Coronary artery (tissue), 2 donors: ENCODE results near the gene DROSHA.

ENCODE experiments used
- DNase-seq: peaks from one replicate; pipeline ENCODE4 v3.0.0-alpha.2; 2017; ENCODE audit warnings: low spot score
- H3K27ac ChIP-seq, 2 donors: fragments of 200-600 bp; sonication (generic); one replicate each; pipeline ENCODE4 v1.5.1; 2016 to 2019
- H3K4me3 ChIP-seq: fragments of 200-600 bp; sonication (generic); 2 replicates; pipeline ENCODE4 v1.5.1; 2016; ENCODE audit warnings: mild to moderate bottlenecking, moderate library complexity
- TF ChIP-seq, protein P1 (sequence below): fragments of 200-600 bp; sonication (generic); IDR thresholded peaks from one replicate; pipeline ENCODE4 v1.5.1; 2019; ENCODE audit warnings: antibody characterized with exemption

Gene DROSHA

GRCh38 chr5:31481531-31482165, 50.2 kb downstream of the DROSHA start:
- no peak overlapping the region for H3K4me3 ChIP-seq
- TF ChIP-seq, protein P1, sequence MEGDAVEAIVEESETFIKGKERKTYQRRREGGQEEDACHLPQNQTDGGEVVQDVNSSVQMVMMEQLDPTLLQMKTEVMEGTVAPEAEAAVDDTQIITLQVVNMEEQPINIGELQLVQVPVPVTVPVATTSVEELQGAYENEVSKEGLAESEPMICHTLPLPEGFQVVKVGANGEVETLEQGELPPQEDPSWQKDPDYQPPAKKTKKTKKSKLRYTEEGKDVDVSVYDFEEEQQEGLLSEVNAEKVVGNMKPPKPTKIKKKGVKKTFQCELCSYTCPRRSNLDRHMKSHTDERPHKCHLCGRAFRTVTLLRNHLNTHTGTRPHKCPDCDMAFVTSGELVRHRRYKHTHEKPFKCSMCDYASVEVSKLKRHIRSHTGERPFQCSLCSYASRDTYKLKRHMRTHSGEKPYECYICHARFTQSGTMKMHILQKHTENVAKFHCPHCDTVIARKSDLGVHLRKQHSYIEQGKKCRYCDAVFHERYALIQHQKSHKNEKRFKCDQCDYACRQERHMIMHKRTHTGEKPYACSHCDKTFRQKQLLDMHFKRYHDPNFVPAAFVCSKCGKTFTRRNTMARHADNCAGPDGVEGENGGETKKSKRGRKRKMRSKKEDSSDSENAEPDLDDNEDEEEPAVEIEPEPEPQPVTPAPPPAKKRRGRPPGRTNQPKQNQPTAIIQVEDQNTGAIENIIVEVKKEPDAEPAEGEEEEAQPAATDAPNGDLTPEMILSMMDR = no peak
- no peak overlapping the region for H3K27ac ChIP-seq
- DNase-seq = no peak

DNA sequence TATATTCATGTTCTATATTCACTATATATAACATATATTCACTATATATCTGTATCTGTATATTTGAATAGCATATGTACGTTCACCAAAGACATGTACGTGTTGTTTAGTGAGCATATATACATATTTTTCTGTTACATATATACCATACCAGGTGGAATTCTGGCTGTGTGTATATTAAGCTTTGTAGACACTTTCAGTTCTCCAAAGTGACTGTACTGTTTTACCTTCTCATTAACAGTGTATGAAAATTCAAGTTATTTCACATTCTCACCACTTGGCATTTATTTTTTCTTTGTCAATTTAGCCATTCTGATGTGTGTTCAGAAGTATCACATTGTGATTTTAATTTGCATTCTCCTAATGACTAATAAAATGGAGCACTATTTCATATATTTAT, 52.2 kb downstream of the DROSHA start:
- TF ChIP-seq, protein P1 = no peak
- Histone ChIP-seq H3K4me3 (no peak overlapping the region), H3K27ac (no peak overlapping the region)
- no peak for DNase-seq

- Histone ChIP-seq H3K27ac (no peak overlapping the region), H3K4me3 (no peak overlapping the region)
- TF ChIP-seq, protein P1 = no peak
- DNase-seq = no peak
These were observed 53.0 kb downstream of the DROSHA start for GRCh38 chr5:31478901-31479300.

- H3K27ac ChIP-seq = no peak overlapping the region
- TF ChIP-seq, protein P1 = no peak
- no peak overlapping the region for H3K4me3 ChIP-seq
- no peak for DNase-seq
These were observed 53.9 kb downstream of the DROSHA start for GRCh38 chr5:31477971-31478370.

- no peak for DNase-seq
- TF ChIP-seq, protein P1 = no peak
- no peak overlapping the region for H3K27ac ChIP-seq
- H3K4me3 ChIP-seq = no peak overlapping the region
These were observed 54.4 kb downstream of the DROSHA start for GRCh38 chr5:31477516-31477915.

DNA sequence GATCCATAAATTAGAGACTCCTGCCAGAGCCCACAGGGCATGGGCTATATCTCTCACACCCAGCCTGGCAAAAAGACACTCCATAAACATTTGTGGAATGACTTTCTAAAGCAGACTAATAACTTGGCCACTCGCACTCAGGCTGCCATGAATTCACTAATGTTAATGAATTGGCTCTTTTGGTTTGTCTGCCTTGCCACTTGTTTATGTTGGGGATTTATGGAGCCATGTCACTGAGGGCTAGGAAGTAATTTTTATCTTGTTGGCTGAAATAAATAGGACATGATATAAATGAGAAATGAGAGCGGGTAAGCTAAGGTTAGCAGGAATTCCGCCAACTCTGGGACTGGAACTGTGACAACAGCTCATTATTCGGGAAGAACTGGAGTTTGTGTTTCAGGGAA, 55.2 kb downstream of the DROSHA start:
- TF ChIP-seq, protein P1 = no peak
- no peak for DNase-seq
- Histone ChIP-seq H3K4me3 (no peak overlapping the region), H3K27ac (no peak overlapping the region)

DNA sequence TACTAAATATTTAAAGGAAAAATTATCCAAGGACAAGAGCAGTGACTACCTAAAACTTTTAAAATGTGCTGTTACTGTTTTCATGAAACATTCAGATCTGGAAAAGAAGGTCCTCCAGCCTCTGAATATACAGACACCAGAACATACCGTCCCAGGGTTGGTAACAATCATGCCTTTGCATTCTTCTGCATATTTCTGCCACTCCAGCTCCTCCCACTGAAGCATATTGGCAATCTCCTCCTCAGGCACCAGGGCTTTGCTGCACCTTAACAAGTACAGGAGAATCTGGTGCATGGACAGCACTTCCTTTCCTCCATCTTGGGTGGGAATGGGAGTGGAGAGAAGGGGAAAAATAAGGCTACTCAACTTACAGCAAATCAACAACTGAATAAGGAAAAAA, 60.0 kb downstream of the DROSHA start:
- Histone ChIP-seq H3K27ac (no peak overlapping the region), H3K4me3 (no peak overlapping the region)
- no peak for DNase-seq
- TF ChIP-seq, protein P1 = no peak
